HPDE6-E6E7 (cell line): ENCODE results near the gene FRMD4A.
"Not testable (repeated sequence)": the region's sequence is repeated elsewhere in the genome, so short reads cannot be mapped to it uniquely, and the experiment has no call there.

ENCODE experiments used
- DNase-seq: peaks from one replicate; pipeline ENCODE4 v3.0.0; 2011; ENCODE audit warnings: missing footprints; ENCODE audit errors: extremely low spot score

The FRMD4A gene

DNA sequence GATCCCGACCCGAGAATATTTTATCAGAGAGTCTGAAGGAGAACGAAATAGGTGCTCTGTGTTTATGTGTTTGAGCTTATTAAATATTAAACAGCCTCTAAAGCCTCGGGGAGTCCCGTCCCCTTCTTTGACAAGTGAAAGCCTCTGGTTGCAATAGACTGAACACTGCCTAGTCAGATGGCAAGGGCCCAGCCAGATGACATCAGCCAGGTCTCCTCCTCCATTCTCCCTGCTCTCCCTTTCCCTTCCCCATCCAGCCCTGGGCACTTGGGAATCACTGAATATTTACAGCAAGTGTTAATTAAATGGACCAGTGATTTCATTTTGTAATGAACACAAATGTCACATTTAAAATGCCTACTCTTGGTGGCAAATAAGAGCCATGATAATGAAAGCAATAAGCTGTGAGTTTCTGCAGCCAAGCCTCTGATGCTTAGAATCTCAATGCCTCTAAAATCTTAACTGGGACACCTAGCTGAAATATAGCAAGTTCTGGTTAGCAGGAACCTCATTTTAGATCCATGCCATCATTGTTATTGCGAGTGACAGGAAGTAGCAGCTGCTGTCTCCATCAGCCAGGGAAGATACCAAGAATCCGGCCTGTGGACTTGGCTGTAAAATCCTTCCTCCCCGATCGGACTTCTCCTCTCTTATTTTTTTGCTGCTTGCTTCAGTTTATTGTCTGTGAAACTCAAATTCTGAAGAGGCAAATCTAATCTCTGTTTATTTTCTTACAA is 541.8 kb downstream of the FRMD4A start:
- no peak for DNase-seq

GRCh38 chr10:13788320-13788600 is 542.5 kb downstream of the FRMD4A start:
- no peak for DNase-seq

GRCh38 chr10:13787015-13787421 is 543.7 kb downstream of the FRMD4A start:
- peak; percentile 31 for DNase-seq

DNA sequence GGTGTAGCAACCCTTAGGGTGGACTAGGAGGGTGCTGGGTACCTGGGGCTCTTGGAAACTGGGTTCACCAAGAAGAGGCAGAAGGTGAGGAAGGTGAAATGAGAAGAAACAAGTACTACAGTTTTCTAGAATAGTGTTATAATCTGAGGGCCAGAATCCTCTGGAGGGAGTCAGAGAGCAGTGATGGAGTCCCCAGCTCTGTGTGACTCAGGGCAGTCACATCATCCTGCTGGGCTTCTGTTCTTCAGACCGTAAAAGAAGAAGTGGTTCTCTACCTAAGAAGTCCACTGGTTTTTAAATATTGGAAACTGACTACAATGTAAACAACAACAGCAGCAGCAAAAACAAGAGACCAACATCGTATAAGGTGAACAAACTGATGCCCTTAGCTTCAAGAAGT is 546.7 kb downstream of the FRMD4A start:
- DNase-seq: no peak

GRCh38 chr10:13779748-13780147 is 551.0 kb downstream of the FRMD4A start:
- no peak for DNase-seq

DNA sequence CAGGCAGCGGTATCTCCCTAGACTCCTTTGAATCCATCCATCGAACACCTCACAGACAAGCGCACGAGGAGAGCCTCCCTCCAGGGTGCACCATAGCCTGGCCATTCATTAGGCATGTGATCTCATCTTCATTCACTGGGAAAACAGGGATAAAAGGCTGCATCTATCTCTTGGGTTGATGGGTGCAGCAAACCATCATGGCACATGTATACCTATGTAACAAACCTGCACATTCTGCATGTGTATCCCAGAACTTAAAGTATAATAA is 552.1 kb downstream of the FRMD4A start:
- not testable (repeated sequence) for DNase-seq

DNA sequence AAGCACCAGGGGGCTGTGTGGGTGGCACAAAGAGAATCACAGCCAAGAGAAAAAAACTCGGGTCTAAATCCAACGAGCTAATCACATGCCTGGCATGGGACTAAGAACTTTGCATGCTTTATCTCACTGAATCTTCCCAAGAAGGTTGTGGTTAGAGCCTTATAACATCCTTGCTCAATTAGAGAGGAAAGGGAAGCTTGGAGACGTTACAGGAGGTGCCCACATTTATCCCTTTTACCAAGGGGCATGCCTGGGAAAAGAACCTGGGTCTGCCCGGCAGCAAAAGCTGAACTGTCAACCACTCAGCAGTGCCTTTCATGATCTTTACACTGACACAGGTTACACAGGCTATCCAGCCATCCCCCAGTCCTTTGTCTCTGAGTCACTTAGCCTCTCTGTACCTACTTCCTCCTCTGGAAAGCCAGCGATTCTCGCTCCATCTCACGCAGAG is 553.8 kb downstream of the FRMD4A start:
- no peak for DNase-seq

- DNase-seq: peak; percentile 12
Measured at GRCh38 chr10:13775786-13776775, 554.6 kb downstream of the FRMD4A start.

GRCh38 chr10:13774303-13774893 is 556.3 kb downstream of the FRMD4A start:
- no peak for DNase-seq

GRCh38 chr10:13773496-13774170 is 557.1 kb downstream of the FRMD4A start:
- DNase-seq: no peak

DNA sequence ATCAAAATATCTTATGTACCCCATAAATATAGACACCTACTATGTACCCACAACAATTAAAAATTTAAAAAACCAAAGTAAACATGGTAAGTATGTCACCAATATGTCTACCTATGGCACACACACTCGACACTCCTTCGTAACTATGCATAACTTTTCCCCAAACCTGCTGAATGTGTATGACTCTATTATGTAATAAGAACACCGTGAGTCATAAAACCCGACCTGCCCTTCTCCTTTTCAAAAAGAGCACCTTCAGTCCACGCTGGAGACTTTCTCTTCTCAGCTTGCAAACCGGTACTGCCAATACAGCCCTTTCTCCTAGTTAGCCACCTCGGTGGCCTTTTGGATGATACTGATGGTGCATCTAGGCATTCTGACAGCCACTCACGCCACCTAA is 557.7 kb downstream of the FRMD4A start:
- peak; percentile 33 for DNase-seq

GRCh38 chr10:13771992-13772391 is 558.7 kb downstream of the FRMD4A start:
- no peak for DNase-seq

GRCh38 chr10:13770760-13771493 is 559.8 kb downstream of the FRMD4A start:
- DNase-seq: no peak

DNA sequence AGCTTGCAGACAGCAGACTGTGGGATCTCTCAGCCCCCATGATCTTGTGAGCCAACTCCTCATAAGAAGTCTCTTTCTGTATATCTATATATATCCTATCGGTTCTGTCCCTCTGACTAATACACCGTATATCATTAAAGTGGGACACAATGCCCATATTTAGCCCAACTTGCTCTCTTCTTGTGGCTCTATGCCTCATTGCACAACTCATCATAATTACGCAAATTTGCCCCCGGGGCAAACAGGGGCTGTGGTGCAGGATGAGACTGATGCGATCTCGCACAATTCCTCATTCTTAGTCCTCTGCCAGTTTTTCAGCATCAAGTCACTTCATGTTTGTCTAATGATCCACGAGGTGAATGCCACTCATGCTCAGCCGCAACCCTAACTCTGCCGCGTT is 560.8 kb downstream of the FRMD4A start:
- DNase-seq: peak; percentile 31

- no peak for DNase-seq
Measured at GRCh38 chr10:13767676-13768178, 563.0 kb downstream of the FRMD4A start.

DNA sequence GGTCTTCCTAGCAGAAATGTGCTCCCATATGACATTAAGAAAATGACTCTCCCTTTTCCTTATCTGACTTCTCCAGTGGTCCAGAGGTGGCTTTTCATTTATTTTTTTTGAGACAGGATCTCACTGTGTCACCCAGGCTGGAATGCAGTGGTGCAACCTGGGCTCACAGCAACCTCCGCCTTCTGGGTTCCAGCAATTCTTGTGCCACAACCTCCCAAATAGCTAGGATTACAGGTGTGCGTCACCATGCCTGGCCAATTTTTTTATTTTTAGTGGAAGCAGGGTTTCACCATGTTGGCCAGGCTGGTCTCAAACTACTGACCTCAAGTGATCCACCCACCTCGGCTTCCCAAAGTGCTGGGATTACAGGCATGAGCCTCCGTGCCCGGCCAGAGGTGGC is 563.6 kb downstream of the FRMD4A start:
- not testable (repeated sequence) for DNase-seq

GRCh38 chr10:13765641-13766341 is 564.9 kb downstream of the FRMD4A start:
- DNase-seq: no peak

DNA sequence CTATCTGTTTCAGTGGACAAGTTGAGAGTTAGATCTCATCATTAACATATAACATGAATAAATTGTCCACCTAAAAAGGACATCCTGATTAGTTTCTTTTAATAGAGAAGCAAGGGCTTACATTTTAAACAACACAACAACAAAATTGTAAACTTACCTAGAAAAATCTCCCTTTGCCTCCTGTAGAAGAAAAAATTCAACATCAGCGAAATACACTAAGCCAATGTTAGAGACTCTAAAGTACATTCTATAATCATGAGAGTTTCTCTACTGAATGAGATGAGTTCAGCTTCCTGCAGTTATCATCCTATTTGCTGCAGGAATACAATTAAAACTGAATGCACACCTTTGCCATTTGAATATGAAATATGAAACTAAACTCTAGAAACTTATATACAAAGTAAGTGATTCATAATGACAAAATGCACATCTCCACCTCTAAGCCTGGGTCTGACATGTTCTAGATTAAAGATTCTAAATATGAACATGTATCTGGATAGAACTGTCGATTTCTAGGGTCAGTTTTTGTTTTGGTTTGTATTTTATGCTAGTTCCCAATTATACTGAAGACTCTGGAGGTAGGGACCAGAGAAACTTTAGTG is 569.1 kb downstream of the FRMD4A start:
- DNase-seq: no peak

- no peak for DNase-seq
Measured at GRCh38 chr10:13759168-13759567, 571.6 kb downstream of the FRMD4A start.

GRCh38 chr10:13758756-13759155 is 572.0 kb downstream of the FRMD4A start:
- DNase-seq: no peak
